ENCODE data around the gene KLK8.
"Not testable (repeated sequence)": the region's sequence is repeated elsewhere in the genome, so short reads cannot be mapped to it uniquely, and the experiment has no call there.

KLK8 gene

GRCh38 chr19:51016798-51017683 lies 15.6 kb upstream of the KLK8 start:
- DNase-seq, result peak; percentile 55

DNA sequence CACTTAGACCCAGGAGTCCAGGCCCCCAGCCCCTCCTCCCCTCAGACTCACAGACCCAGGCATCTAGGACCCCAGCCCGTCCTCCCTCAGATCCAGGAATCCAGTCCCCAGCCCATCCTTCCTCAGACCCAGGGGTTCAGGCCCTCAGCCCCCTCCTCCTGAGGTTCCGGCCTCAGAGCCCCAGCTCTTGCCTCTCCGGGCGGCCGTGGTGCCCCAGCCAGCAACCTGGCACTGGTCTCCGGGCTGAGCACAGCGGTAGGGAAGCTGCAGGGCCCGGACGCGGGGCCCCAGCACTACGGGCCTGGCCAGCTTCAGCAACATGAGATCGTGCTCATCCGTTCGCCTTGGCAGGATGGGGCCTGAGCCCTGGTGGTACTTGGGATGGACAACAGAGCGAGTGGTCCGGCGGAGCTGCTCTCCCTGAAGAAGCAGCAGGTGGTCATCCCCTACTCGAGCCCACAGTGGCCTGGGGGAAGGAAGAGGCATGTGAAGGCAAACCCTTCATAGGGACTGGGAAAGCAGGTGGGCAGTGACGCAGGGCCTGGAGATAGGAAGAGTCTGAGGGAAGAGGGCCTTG lies 14.4 kb upstream of the KLK8 start:
- DNase-seq, result no peak

DNA sequence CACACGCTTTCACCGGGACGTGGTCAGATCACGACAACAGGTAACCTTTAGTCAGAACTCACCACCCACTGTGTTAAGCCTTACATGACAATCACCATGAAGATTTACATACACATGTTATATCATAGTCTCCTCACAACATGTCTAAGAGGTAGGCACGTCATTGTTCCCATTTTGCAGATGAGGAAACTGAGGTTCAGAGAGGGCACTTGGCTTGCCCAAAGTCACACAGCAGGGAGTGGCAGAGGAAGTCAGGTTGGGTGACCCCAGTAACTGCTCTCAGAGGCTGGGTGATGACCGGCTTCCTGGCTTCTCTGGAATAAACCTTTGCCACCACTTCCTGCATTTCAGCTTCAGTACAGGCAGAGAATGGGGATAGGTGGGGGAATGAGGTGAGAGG lies 12.8 kb upstream of the KLK8 start:
- DNase-seq, result no peak

GRCh38 chr19:51012661-51013190 lies 11.3 kb upstream of the KLK8 start:
- no peak for DNase-seq

DNA sequence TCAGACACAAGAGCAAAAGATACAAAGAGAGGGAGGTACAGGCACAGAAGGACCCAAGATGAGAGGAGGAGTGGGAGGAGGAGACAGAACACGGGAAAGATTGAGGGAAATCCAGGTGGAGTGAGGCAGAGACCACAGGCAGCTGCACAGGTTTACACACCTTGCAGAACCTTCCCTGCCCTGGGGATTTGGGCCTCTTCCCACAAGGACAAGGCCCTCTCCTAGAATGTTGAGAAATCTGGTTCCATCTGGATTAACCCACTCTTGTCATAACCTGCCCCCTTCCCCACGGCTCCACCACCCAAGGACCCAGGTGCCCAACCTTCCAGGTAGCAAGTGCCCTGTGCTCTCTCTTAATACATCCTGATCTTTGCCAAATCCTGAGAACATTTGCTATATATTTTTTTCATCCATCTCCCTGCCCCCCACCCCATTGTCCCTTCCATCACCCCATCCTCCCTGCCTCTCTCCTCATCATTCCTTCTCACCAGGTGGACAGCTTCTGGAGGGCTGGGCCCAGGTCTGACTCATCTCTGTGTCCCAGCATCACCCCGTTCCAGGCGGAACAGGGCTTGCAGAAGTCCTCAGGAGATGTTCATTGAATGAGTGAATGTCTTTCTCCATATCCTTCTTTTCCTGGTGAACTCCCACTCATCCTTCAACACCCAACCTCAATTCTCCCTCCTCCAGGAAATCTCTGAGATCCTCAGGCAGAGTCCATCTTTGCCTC lies 8.8 kb upstream of the KLK8 start:
- DNase-seq, result no peak

GRCh38 chr19:51009061-51009891 lies 7.9 kb upstream of the KLK8 start:
- no peak for DNase-seq

- no peak for DNase-seq
These were observed 6.1 kb upstream of the KLK8 start for GRCh38 chr19:51007488-51007887.

- DNase-seq, result no peak
These were observed 5.0 kb upstream of the KLK8 start for GRCh38 chr19:51006406-51006805.

- no peak for DNase-seq
These were observed 3.8 kb upstream of the KLK8 start for GRCh38 chr19:51005248-51005647.

DNA sequence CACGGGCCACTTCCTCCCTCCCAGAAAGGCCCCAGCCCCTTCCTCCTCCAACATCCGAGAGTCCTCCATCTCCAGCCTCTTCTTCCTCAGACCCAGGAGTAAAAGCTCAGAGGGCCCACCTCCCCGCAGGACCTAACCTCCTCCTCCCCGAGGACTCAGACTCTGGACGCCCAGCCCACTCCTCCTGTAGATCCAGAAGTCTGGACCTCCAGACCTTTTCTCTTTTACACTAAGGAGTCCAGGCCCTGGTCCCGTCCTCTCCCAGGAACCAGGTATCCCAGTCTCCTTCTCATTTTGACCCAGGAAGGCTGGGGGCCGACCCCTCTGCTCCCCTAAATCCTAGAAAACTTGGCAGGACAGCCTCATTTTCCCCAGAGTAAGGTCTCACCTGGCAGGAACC lies 1.9 kb upstream of the KLK8 start:
- DNase-seq, result no peak

GRCh38 chr19:51002542-51003311 lies 1.3 kb upstream of the KLK8 start:
- no peak for DNase-seq

- no peak for DNase-seq
These were observed 707 bp upstream of the KLK8 start for GRCh38 chr19:51002089-51002532.

GRCh38 chr19:51000981-51001380 lies 423 bp downstream of the KLK8 start:
- no peak for DNase-seq

- DNase-seq, result no peak
These were observed 978 bp downstream of the KLK8 start for GRCh38 chr19:51000426-51000825.

DNA sequence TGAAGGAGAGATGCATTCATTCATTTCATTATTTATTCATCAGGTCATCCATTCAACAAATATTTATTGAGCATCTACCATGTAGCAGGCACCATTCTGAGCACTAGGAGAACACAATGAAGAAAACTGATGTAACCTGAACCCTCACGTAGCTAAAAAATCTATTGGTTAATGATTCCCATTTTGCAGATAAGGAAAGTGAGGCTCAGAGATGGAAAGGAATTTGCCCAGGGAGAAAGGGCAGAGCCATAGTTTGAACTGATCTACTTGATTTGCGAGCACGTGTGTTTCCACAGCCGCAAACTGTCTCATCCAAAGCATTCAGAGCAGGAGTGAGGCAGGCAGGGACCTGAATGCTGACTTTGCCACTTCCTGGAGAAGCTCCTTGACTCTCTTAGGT lies 2.7 kb downstream of the KLK8 start:
- no peak for DNase-seq

- no peak for DNase-seq
These were observed 3.3 kb downstream of the KLK8 start for GRCh38 chr19:50998061-50998460.

- no peak for DNase-seq
These were observed 7.3 kb downstream of the KLK8 start for GRCh38 chr19:50994129-50994528.

- DNase-seq, result no peak
These were observed 8.8 kb downstream of the KLK8 start for GRCh38 chr19:50992666-50993035.

DNA sequence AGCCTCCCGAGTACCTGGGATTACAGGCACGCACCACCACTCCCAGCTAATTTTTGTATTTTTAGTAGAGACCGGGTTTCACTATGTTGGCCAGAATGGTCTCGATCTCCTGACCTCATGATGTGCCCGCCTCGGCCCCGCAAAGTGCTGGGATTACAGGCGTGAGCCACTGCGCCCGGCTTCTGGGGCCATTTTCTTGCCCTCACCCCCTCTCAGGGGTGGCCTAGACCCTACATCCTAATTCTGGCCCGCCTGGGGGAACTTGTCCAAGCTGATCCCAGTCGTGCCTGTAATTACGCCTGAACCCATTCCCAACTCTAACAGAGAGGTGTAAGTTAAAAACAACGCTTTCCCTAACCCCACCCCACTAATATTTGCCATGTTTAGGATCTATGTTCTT lies 17.0 kb downstream of the KLK8 start:
- not testable (repeated sequence) for DNase-seq

DNA sequence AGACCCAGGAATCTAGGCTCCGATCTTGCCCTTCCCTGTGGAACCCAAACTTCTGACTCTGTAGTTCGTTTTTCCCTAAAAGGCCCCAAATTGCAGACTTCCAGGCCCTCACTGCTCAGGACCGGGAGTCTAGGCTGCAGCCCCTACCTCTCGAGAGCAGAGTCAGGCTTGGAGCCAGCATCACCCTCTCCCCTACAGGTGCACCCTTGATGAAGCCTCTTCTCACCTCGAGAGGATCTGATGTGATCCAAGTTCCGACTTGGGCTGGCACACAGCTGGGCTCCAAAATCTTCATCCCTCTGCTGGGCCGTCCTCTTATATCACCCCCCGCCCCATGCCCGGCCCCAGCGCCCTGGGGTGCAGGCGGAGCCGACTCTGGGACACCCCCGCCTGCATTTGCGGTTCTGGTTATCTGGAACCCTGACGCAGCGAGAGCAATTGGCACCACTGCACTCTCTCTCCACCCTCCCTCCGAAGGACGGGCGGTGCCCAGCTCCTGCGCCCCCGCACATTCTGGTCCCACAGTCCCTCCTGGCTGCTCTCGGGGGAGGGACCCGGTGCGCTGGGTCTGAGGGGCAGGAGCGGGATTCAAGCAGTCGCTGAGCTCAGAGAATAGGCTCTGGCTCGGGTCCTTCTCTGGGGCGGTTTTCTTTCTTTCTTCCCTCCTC lies 17.6 kb downstream of the KLK8 start, which contains the start of gene KLK7:
KLK7 (minus strand) TSS at position 293 of the 668 bp plus-strand sequence. CDS start 1,518 bp downstream, outside the sequence.
- no peak for DNase-seq

DNA sequence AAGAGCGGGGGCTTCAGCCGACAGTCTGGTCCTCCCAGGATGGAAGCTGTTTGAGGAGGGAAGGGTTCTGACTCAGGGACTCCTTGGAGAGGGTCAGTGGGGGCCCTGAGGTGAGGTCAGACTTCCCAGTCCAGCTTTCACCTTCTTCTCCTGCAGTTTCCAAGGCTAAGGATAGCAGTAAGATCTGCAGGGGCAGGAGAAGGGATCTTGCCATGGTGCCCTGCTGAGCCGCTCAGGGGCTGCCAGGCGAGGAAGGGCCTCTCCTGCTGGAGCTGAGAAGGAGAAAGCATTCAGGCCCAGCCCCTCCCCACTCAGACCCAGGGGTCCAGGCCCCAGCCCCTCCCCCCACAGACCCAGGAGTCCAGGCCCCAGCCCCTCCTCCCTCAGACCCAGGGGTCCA lies 19.2 kb downstream of the KLK8 start:
- no peak for DNase-seq

Data from DMS79 treated with DMSO at 0.1 percent for 48 hours (cell line).